GM21526 (cell line): ENCODE results near the gene CYP4B1.
"Not testable (repeated sequence)": the region's sequence is repeated elsewhere in the genome, so short reads cannot be mapped to it uniquely, and the experiment has no call there.

Source experiments
- ATAC-seq: cut with Tn5 transposase; IDR thresholded peaks from one replicate; pipeline ENCODE4 v1.9.1; 2021; ENCODE audit warnings: moderate library complexity; ENCODE audit not compliant: unreplicated experiment, low FRiP score

Gene CYP4B1

GRCh38 chr1:46798810-46799209, at the start of gene CYP4B1:
Gene CYP4B1, plus strand, starts transcription at chr1:46799046. Its CDS starts 36 bp downstream, at chr1:46799082.
- no peak for ATAC-seq

DNA sequence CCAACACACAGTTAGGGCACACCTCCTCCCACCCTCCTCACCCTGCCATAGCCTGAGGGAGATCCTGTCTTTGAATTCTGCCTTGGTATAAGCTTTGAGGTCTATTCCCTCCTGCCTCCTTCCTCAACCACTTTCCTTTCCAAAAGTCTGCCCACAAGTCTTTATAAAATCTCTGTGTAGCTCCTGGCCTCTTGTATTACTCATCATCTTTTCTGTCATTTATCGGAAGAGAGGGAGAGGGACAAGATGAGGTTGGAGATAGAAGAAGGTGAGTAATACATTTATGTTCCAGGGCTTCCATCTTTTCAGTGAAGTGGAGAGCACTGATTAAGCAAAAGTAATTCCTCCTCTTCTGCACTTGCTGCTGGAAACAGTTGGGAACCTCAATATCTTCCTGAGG, 49.4 kb upstream of the CYP4B1 start:
- ATAC-seq = no peak

- no peak for ATAC-seq
Measured at GRCh38 chr1:46749921-46750404, 48.9 kb upstream of the CYP4B1 start.

- no peak for ATAC-seq
Measured at GRCh38 chr1:46753985-46754384, 44.9 kb upstream of the CYP4B1 start.

- ATAC-seq = not testable (repeated sequence)
Measured at GRCh38 chr1:46754707-46755106, 44.1 kb upstream of the CYP4B1 start.

DNA sequence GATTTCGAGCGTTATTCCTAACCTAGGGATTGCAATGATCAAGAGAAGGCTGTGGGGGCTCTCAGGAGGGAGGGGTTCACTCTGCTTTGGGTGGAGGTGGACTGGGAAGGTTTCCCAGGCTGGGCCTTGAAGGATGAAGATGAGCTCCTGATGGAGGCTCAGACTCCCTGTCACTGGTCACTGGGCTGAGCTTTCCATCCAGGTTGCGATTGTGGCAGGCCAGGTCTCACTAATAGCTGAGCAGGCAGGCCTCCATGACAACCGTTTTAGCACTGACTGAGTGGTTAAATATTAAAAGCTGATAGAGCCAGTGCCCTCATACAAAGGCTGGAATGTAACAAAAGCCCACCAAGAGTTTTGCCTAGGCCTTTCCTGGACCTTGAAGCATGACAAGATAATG, 43.7 kb upstream of the CYP4B1 start:
- ATAC-seq = no peak

- no peak for ATAC-seq
Measured at GRCh38 chr1:46757247-46757955, 41.4 kb upstream of the CYP4B1 start.

GRCh38 chr1:46757956-46758528, 40.8 kb upstream of the CYP4B1 start:
- ATAC-seq = no peak

DNA sequence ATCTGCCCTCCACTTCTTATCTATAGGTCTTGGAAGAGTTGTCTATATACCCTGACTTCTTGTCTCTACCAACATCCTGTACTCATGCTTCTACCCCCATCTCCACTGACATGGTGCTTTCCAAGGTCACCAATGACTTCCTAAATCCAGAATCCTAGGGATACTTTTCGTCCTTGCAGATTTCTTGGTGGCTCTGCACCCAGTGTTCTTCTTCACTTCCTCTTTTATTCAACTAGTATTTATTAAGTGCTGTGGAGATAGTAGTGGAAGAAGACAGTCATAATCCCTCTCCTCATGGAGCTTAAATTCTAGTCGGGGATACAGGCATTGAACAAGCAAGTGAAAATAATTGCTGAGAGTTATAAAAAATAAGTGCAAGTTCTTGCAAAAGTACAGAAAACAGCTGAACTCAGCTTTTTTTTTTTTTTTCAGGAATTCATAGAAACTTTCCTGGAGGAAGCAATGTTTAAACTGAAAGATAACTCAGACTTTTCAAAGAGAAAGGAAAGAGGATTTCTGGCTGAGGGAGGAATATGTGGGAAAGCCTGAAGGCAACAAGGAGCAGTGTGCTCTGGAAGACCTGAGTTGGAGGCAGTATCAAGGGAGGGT, 38.2 kb upstream of the CYP4B1 start:
- no peak for ATAC-seq

DNA sequence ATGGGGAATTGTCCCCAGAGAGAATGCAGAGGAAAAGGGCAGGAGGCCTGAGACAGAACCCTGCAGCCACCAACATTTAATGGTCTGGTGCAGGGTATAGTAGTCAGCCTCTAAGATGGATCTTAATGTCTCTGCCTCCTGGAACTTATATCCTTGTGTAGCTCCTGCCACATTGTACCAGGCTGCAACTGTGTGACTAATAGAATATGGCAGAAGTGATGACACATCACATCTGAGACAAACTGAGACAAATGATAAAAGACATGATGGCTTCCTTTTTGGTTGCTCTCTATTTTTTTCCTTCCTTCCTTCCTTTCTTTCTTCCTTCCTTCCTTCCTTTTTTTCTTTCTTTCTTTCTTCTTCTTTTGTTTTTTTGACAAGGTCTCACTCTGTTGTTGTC, 37.1 kb upstream of the CYP4B1 start:
- ATAC-seq = no peak

DNA sequence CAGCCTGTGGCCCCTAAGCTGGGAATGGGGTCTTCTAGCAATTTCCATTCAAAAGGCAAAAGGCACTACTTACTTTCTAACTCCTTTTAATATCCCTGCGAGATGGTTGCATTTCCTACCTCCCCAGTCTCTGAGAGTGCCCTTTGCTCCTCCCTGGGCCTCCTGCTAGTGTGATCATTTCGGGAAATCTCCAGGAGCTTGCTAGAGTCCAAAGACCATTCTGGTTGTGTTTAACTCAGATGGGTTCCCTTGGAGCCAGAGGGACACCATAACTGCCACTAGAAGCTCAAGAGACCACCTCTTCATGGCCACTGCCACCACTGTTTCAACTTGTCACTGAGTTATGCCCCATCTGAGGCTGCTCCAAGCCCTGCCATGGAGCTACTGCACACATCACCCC, 34.4 kb upstream of the CYP4B1 start:
- no peak for ATAC-seq

DNA sequence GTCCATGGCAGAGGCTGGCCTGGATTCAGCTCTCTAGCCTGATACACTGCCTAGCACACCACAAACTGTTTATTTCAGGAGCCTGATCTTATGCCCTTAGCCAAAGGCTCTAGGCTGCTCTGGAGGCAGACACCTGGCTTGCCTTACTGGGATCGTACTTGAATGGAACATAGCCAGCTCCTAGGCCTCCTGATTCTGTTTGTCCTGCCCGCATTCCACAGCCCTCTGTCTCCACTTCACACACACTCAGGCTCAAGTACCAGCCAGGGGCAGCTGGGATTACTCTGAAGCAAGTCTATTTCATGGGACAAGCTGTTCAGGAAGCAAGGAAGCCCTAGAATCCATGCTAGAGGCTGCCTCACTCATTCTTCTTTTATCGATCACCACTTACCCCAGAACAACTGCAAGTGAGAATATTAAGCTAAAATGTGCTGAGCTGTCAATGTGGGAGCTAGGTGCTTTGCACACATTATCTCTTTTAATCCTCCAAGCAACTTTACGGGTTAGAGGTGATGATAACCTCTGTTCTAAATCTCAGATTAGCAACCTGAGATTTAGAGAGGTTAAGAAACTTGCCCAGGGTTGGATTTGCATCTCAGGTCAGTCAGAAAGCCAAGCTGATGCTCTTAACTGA, 31.1 kb upstream of the CYP4B1 start:
- ATAC-seq = no peak

DNA sequence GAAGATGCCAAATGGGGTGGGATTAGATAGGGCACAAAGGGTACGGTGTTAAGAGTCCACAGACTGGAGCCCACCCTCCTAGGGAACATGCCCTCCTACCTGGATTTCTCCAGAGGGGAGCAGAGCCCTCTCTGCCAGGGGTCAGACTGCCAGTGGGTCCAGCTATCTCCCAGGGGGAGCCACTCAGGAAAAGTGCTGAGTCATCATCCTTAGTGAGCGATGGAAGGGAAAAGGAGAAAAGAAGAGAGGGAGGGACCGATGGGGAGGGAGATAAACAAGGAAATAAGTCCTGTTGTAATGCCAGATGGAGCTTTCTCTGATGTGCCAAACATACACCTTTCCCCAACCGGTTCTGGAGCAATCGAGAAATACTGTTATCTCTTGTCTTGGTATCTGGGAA, 30.4 kb upstream of the CYP4B1 start:
- ATAC-seq = no peak

DNA sequence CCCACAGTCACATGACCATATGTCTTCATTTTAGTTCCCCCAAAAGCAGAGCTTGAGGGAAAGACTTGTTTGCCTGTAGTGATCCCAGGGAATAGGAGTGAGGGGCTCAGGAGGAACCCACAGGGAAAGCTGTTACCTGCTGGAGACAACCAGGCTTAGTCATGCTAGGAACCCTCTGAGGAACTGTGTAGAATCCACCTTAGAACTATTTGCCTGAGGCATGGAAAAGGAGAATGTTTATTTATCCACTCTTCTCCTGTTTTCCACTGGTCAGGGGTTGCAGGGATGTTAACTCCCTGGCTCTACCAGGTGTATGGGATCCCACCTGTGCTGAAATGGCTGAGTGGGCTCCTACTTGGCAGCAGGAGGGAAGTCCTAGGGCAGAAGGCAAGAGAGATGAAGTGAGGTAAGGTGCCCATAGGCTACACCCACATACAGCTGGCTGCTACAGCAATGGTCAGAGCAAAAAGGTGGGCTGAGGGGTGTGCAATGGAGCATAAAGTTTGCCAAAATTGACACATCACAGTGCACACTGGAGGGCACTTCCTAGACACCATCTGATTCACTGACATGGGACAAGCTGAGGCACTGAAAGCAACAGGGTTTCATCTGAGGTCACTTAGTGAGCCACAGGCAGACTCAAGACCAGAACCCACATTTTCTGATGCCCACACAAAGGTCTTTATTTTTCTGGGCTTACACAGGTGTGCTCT, 29.7 kb upstream of the CYP4B1 start:
- ATAC-seq = no peak

DNA sequence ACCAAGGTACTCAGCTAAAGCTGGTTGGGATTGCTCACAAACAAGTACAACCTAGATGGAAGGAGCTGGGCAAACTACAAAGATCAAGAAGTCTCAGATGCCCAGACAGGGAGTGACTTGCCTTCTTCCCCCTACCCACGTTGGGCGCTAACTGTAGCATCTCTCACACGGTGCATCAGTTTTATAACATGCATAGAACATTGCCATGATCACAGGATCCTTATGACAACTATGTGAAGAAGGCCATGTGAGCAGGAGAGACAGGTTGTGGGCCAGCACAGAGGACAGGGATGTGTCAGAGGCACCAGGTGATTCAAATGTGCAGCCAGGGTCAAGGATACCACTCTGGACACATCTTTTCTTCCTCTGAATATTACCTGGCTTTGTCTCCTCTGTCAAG, 28.3 kb upstream of the CYP4B1 start:
- no peak for ATAC-seq

DNA sequence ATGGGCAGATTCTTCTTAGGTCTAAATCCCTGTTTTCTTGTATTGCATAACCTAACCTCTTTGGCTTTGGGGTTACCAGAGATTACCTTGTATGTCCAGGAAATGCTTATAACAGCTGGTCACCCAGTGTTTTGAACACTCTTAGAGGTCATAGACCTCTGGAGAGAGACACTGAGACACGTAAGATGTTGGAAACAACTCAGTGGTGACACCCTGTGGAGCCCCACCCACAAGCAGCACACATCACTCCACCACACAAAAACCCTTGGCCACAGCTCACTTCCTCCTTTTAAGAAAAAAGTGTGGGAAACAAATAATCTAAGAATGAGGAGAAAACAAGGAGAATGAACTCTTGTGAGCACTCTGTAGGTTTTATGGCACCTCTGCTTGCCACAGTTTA, 26.3 kb upstream of the CYP4B1 start:
- no peak for ATAC-seq

- no peak for ATAC-seq
Measured at GRCh38 chr1:46774297-46774696, 24.5 kb upstream of the CYP4B1 start.

- ATAC-seq = not testable (repeated sequence)
Measured at GRCh38 chr1:46778456-46778855, 20.4 kb upstream of the CYP4B1 start.

DNA sequence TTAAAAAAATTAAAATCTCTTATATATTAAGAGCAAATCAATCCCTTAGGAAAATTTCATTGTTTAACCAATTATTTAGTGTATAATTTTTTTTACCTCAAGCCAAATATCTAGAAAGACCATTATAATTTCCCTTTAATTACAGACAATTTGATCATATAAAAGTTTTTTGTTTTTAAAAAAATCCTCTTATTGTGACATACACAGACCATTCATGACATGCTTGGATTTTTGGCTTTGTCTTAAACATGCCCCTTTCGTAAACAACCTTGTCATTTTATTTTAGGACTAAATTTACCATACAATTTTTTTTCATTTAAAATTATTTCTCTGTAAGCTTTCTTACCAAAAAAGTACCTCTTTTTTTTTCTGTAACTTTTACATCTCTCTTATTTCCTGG, 14.2 kb upstream of the CYP4B1 start:
- no peak for ATAC-seq

GRCh38 chr1:46788634-46789033, 10.2 kb upstream of the CYP4B1 start:
- not testable (repeated sequence) for ATAC-seq
